Measurements from ENCODE around the gene USF1.
"Not testable (repeated sequence)": the region's sequence is repeated elsewhere in the genome, so short reads cannot be mapped to it uniquely, and the experiment has no call there.

DNA sequence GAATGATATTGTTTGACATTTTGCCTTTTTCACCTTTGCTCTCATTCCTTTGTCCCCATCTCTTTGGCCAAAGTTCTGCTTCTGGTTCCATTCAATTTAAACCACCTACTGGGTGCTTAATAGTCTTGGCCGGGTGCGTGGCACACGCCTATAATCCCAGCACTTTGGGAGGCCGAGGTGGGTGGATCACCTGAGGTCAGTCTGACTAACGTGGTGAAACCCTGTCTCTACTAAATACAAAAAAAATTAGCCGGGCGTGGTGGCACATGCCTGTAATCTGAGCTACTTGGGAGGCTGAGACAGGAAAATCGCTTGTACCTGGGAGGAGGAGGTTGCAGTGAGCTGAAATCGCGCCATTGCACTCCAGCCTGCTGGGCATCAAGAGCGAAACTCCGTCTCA lies 23.3 kb downstream of the USF1 start:
- TF ChIP-seq, protein P1, sequence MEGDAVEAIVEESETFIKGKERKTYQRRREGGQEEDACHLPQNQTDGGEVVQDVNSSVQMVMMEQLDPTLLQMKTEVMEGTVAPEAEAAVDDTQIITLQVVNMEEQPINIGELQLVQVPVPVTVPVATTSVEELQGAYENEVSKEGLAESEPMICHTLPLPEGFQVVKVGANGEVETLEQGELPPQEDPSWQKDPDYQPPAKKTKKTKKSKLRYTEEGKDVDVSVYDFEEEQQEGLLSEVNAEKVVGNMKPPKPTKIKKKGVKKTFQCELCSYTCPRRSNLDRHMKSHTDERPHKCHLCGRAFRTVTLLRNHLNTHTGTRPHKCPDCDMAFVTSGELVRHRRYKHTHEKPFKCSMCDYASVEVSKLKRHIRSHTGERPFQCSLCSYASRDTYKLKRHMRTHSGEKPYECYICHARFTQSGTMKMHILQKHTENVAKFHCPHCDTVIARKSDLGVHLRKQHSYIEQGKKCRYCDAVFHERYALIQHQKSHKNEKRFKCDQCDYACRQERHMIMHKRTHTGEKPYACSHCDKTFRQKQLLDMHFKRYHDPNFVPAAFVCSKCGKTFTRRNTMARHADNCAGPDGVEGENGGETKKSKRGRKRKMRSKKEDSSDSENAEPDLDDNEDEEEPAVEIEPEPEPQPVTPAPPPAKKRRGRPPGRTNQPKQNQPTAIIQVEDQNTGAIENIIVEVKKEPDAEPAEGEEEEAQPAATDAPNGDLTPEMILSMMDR (IDR thresholded peaks at IDR 0.05), result not testable (repeated sequence)
- TF ChIP-seq ZFX (IDR thresholded peaks at IDR 0.05; ENCODE audit: borderline replicate concordance), result not testable (repeated sequence)
